NCI-H345 treated with DMSO at 0.1 percent for 48 hours (cell line): ENCODE data around the gene CPZ.
"Not testable (repeated sequence)": the region's sequence is repeated elsewhere in the genome, so short reads cannot be mapped to it uniquely, and the experiment has no call there.

Experiments used
- DNase-seq: peaks from one replicate; lab custom pipeline; 2025; ENCODE audit not compliant: unreplicated experiment; lab: John Stamatoyannopoulos, UW

Gene CPZ

DNA sequence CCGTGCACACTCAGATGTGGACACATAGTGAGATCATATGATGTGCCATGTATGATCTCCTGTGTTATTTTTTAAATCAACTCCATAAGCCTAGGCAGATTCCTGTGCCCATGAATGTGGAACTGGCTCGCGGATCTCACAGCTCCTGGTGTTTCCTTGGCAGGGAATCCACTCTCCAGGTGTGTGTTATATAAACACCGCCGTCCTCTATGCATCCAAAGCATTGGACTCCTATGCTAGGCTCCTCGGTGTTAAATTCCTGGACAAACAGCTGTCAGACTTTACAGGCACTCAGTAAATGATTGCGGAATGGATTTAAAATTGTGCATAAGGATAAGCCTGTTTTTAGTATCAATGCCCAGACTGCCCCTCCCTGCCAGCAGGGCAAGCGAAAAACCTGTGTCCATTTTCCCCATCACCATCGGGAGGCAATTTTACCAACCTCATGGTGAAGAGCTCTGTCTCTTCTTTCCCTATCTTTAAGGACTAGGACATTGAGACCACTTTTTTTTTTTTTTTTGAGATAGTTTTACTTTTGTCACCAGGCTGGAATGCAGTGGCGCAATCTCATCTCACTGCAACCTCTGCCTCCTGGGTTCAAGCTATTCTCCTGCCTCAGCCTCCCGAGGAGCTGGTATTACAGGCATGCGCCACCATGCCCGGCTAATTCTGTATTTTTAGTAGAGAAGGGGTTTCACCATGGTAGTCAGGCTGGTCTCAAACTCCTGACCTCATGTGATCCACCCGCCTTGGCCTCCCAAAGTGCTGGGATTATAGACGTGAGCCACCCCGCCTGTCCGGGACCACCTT lies 36.0 kb upstream of the CPZ start:
- no peak for DNase-seq

DNA sequence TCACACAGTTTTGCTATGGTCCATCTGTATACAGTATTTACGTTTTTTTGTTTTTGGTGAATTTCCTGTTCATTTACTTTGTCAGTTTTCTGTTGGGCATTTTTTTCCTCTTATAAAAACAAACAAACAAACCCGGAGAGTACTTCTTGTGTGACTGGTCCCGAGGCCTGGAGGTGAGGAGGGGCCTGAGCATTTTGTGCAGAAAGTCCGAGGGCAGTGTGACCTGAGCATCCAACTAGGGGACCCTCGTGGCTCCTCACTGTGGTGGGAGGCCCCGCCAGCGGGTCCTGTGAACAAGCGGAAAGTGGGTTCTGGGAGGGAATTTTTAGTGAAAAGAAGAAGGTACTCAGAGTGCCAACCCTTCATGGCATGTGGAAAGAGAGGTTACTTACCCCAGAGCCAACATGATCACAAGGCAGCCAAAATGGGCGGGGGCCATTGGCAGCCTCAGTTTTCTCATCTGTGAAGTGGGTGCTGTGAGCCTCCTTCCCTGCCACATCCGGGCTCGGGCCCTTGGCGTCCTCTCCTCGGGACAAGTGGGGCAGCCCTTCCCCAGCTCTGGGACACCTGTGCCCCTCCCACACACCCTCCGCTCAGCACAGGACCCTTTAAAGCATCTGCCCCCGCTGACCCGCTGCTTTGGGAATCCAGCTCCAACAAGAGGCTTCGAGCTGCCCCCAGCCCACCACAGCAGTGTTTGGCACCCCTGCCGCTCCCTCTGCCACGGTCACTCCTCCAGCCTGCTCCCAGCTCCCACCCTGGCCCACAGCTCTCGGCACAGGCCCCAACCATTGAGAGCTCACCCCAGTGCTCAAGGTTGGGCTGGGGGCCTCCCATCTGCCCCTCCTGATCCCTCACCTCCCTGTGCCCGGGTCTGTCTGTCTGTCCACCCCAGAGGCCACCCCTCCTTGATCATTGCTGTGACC lies 35.2 kb upstream of the CPZ start:
- DNase-seq: no peak

DNA sequence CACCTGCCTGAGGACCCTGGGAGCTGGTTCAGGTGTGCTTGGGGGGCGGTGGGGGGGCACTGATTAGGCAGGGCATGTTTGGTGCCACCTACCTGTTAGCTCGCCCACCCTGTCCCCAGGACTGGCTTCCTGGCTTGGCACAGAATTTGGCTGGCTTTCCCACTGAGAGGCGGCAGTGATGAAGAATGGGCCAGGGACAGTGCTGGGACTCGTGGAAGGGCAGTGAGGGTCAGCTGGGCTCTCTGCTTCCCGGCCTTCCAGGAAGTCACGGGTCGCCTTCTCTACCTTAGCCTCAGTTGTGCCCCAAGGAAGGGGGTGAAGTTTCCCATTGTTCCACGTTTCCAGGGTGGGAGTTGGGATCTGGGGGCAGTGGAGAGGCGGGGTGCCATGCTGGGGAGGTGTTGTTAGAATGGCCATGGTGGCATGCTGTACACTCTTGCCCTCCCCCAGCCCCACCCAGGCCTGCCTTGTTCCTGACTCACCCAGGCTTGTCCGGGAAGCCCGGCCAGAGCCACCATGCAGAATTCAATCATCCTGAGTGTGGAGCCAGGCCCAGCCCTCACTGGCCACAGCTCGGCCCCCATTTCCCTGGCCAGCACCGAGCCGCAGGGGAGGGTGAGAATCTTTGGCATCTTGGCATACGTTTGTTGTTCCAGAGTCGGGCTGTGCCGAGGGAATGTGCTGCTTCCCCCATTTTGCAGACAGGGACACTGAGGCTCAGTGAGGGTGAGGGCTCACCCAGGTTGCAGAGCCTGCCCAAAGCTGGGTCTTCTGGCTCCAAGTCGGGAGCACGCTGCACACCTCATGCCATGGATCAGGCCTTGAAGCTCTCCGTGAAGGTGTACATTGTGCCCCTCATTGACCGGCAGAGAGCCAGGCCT lies 34.2 kb upstream of the CPZ start:
- no peak for DNase-seq

DNA sequence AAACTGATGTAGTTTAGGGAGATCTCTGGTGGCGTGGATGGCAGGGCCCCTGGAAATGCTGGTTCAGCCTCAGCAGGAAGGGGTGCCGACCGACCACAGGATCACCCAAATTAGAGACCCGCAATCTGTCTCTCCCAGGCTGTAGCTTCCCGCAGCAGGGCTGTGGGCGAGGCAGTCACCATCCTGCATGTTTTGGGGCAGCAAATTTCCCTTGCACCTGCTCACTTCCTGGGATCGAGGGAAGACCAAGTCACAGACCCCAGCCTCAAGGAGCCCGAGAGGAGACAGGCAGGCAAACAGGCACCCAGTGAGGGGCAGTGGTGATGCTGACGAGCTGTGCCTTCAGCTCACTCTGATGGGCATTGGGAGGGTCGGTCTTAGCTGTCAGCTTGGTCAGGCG lies 33.6 kb upstream of the CPZ start:
- no peak for DNase-seq

DNA sequence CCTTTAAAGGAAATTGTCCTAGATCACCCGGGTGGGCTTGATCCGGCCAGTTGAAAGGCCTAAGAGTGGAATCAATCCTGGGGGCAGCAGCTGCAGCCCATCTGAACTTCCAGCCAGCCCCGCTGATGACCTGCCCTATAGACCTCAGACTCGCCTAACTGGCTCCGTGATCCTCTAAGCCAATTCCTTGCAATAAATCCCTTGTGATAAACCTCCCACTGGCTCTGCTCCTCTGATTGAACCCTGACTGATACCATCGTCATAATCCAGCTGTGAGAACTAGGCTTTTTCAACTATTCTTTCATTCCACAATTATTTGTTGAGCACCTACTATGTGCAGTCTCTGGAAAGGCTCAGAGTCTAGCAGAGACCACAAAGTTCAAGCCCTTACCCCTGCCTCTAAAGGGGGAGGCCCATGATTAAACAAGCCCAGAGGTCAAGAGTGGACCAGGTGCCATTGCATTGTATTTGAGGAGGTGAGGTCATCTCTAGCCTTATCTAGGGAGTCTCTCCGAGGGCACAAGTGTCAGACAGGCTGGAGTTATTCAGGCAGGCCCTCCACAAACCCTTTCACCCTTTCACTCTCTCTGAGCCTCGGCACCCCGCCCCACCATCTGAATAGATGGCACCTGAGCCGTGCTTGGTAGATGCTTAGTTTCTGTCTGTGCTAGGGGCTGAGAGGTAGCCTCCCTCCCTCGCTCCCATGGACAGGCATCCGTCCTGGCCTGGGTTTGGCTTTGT lies 32.9 kb upstream of the CPZ start:
- no peak for DNase-seq

DNA sequence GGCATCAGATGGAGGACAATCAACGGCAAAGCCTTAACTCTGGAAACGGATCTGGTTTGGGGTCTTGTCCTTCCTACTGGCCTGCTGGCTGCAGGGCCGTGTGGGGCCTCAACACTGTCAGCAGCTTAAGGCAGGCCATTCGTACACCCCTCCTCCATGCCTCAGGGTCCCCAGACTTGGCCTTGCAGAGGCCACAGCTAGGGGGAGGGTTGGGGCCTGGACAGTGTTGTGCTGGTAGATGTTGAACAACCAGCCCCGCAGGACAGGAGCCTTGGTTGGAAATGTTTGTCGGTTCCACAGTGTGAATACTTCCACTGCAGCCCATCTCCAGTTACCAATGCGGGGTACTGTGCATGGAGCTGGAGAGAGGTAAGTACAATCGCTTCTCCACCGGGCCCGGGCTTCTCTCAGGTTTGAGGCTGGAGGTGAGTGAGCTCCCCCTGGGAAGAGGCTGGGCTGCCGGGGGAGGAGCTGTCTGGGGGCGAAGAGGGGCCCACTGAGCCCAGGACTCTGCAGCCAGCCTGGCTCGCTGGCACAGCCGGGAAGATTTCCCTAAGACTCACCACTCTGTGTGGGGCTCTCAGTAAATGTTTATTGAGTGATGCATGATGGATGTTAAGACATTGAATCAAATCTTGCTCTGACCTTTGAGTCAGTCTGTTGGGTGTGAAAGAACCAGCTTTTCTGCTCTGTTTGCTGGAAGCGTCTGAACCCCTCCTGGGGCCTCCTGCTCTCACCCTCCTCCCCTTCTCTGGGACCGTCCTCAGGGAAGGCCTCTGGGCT lies 32.1 kb upstream of the CPZ start:
- DNase-seq: no peak

DNA sequence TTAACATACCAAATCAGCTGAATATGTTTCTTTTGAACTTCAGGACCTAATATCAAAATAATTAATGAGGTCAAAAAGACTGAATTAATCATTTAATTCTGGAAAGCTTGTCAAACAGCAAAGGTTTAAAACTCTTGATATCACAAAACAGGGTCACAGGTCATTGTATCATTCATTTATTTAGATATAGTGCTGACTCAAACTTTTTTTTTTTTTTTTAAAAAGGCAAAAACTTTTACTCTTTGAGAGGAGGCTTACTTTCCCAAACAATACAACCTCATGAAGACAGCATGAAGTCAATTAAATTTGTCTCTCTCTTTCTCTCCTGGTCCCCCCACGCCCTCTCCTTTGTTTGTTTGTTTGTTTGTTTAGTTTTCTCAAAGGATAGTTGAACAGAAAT lies 28.0 kb upstream of the CPZ start:
- DNase-seq: no peak

DNA sequence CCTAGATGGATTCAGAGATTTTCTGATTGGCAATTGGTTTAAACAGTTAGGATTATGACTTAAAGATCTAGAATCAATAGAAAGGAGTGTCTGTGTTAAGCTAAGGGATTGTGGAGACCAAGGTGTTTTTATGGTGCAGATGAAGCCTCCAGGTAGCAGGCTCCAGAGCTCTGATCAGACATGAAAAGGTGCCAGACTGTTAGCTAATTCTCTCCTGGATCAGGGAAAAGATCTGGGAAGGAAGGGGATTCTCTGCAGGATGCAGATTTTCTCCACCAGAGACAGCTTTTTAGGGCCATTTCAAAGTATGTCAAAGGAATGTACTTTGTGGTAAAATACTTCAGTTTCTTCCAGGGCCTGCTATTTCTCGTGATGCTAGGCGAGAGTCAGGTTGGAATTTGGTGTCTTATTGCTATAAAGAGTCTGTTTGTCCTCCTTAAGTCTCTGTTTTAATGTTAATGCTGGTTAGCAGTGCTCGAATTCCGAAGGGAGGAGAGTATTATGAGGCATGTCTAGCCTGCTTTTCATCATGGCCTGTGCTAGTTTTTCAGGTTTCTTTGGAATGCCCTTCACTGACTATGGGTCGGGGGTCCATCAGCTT lies 24.4 kb upstream of the CPZ start:
- no peak for DNase-seq

DNA sequence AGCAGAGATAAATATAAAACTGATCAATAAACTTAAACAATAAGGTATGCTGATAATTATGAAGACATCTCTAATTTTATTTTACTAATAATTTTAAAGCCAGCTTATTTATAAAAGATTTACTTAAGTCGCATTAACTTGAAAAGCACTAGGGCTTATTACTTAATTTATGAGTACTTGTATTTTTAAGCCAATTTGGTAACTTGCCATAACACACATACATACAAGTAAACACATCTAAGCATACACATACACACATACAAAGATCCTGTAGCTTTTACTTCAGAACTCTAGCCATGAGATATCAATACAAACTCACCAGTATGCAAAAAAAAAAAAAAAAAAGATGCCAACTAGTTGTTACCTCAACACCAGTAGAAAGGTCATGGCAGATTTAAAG lies 22.4 kb upstream of the CPZ start:
- no peak for DNase-seq

DNA sequence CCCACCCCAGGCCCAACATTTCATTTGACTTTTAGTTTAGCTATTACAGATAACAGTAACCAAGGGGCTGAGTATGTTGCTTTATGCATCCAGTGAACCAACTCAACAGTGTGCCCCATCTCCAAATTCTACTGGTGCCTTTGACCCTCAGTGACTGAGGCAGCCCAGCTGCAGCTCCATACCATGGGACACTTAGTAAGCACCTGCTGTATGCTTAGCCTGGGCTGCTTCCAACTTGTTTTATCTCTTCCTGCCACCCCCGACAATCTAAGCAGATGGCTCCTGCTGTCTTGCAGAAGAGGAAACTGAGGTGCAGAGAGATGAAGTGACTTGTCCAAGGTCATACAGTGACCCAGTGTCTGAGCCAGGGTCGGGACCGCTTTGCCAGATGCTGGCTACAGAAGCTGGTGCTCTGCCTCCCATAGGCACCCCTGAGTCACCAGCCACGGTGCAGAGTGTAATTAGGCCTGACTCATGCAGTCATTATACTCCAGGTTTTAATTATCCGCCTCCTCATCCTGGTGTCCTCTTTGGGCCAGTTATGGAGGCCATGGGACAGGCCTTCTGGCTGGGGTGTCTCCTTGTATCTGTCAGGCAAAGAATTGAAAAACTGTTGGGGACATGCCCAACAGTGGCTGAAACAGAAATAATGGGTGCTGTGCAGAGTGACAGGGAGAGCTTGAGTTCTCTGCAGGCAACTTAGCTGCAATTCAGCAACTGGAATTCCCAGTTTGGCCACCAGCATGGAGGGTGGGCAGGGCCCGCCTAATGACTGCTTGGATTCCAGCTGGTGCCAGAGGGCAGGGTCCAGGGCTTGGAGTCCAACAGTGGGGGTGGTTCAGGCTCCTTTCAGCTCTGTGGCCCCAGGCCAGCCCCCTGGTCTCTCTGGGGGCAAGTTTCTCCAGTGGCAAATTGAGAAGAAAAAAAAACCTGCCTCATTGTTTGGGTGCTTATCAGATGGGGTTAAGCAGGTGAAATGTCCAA lies 20.6 kb upstream of the CPZ start:
- DNase-seq: no peak

DNA sequence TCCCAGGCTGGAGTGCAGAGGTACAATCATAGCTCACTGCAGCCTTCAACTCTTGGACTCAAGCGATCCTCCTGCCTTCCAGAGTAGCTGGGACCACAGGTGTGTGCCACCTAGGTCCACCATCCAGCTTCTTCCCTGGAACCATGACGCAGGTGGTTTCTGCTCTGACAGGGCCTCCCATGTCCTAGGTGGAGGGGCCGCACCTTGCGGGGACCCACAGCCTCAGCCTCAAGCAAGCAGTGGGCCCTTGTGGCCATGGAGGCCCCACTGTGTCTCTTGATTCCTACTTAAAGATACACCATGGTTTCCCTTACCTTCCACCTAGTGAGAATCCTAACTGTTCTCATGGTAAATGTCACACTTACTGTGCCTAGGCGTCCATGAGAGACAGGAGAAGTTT lies 19.3 kb upstream of the CPZ start:
- no peak for DNase-seq

DNA sequence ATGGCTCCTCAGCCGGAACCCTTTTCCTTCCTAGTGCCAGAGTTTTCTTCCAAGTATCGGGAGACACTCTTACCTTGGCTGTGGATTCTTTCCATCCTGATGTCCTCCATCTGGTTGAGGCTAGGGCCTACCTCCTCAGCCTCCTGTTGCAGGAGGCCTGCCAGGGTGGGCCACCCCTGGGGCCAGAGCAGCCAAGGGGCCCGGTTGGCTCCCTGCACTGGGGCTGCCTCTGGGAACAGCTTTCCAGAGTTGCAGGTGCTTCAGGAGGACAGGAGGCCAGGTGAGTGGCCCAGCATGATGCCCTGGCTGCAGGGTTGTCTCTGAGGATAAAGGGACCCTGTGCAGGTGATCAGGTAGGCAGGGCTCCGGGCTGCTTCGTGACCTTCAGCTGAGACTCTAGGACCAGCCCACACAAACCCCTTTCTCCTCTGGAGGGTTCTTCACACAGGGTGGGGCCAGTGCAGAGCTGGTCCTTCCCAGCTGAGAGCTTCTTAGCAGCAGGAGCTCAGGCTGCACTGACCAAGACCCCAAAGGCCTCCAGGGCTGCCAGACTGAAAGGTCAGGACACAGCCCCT lies 17.7 kb upstream of the CPZ start:
- no peak for DNase-seq

DNA sequence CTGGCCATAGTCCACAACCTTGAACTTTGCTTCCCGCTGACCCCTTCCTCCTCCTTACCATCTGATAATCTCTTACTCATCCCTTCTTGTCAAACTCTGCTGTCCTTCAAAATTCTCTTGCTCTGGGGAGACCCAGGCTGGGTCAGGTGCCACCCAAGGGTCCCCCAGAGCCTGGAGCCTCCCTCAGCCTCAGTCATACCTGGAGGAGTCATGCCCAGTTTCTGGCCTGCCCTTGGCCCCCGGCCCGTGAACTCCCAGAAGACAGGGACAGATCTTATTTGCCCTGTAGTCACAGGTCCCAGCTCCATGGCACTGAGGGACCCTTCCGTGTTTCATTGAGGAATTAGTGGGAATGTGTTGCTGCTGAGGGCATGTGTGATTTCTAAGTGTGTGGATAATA lies 17.1 kb upstream of the CPZ start:
- DNase-seq: no peak

DNA sequence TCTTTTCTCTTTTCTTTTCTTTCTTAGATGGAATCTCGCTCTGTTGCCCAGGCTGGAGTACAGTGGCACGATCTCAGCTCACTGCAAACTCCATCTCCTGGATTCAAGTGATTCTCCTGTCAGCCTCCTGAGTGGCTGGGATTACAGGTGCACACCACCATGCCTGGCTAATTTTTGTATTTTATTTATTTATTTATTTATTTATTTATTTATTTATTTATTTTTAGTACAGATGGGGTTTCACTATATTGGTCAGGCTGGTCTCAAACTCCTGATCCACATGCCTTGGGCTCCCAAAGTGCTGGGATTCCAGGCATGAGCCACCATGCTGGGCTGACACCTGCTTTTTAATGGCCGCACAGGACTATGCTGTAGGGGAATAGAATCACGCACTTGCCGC lies 16.0 kb upstream of the CPZ start:
- not testable (repeated sequence) for DNase-seq

DNA sequence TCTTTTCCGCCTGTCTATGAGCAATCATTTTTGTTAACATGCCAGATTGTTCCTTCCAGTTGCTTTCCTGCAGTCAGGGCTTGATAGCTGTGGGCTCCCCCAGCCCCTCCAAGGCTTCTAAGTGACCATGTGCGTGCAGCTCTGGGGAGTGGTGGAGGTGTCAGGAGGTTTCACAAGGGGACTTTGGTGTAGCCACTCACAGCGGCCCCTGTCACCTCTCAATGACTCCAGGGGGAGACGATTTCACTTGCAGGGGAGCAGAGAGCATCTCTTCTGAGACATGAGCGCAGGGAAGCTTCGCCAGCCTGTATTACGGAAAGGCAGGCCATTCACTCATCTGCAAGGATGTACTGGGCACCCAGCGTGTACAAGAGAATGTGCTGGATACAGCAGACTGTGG lies 15.5 kb upstream of the CPZ start:
- no peak for DNase-seq

DNA sequence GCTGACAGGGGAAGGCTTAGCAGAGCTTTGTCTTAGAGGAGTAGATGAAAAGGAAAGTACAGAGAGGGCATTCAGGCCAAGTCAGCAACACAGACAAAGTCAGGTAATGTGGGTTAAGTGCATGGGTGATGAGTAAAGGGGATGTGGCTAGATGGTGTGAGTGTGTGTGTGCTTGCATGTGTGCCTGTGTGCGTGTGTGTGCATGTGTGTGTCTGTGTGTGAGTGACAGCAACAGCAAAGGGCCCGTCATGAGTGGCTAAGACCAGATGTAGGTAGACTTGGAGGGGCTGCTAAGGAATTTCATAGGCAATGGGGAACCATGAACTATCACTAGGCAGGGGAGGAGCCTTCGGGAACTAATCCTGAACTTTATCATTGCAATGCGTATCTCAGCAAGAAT lies 14.6 kb upstream of the CPZ start:
- DNase-seq: no peak

DNA sequence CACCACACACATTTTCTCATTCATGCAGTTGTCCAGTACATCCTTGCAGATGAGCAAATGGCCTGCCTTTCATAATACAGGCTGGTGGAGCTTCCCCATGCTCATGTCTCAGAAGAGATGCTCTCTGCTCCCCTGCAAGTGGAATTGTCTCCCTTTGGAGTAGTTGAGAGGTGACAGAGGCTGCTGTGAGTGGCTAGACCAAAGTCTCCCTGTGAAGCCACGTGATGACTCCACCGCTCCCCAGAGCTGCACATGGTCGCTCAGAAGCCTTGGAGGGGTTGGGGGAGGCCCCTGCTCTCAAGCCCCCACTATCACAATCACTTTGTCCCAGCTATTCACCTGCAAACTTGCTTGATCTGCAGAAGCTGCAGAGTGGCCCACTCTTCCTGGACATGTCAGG lies 13.8 kb upstream of the CPZ start:
- DNase-seq: no peak
